ENCODE data around the gene ACACA. TPM values are rescaled to one million over a fixed set of nuclear protein-coding genes. Genes with fewer than 3 reads are reported as not detected.

The ACACA gene
- total and polyA plus RNA-seq, 12 donors = 5.6 to 28.0 (median 16.2) TPM

DNA sequence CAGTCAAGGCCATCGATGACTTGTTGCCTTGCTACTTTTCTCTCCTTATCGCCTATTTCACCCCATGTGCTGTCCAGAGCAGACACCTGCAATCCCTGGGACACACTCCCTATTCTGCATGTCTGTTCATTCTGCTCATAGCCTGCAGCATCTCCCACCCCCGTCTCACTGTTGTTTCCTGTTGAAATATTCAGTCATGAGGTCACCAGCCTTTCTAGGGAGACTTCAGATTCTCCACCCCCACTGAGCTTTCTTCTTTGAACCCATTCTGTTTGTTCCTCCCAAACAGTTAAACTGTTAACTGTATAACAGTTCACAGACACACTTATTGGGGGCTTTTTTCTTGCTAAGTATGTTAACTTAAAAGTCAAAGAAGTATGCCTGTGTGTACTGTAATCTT, 363.4 kb downstream of the ACACA start:
- Histone ChIP-seq H3K4me3 (no peak overlapping the region), H3K9me3 (no peaks in the 10 kb centered on the region), H3K4me1 (no peaks in the 10 kb centered on the region), H3K27me3 (no peaks in the 10 kb centered on the region), H3K27ac (no peak overlapping the region), H3K36me3 (peaks cover 0 to 42% (median under 1%) of the 10 kb centered on the region in 9 donors)
- intact Hi-C loops (cut with DNase I) = no loop called here
- DNase-seq (no peak), ATAC-seq (no peak)
- WGBS, 2 donors = 85% methylated on average over 3 of the region's 3 CpGs
- TF ChIP-seq CTCF (IDR thresholded peaks at IDR 0.05) = no peak

DNA sequence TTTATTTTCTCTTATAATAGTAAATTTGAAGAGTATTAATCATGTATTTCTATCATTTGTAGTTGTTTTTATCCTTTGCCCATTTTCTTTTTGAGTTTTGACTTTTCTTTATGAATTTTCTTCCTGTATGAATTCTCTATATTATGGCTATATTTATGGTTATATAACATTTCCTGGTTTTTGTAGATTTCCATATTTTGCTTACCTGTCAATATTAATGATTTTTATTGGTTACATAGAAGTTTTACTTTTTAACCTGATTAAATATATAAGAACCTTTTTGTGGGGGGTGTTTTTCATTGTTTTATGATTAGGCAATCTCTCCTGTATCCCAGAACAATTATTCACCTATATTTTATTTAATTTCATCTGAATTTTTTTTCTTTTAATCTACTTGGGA, 364.7 kb downstream of the ACACA start:
- Histone ChIP-seq H3K36me3 (peaks cover 0 to 55% (median 6%) of the 10 kb centered on the region in 9 donors), H3K27me3 (no peaks in the 10 kb centered on the region), H3K27ac (no peak overlapping the region), H3K4me1 (no peaks in the 10 kb centered on the region), H3K4me3 (no peak overlapping the region), H3K9me3 (no peaks in the 10 kb centered on the region)
- ATAC-seq (no peak), DNase-seq (no peak)
- no peak for TF ChIP-seq CTCF (IDR thresholded peaks at IDR 0.05)
- intact Hi-C loops (cut with DNase I) = no loop called here

DNA sequence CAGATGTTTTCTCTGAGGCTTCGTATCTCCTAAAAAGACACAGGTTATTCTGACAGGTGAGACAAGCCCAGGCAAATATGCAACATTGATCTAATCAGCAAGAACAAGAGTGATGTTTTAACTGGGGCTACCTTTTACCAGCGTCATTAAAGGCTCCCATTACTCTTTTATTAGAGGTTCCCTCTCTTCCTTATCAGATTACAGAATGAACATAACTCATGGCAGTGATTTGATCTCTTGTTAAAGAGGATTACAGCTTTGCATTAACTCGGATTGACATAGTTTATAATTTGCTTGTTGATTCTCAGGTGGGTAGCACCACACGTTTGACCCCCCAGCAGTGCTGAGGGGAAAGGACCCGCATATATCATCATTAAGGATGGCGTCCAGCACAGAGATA, 367.4 kb downstream of the ACACA start:
- Histone ChIP-seq H3K27me3 (no peaks in the 10 kb centered on the region), H3K4me1 (no peaks in the 10 kb centered on the region), H3K9me3 (no peaks in the 10 kb centered on the region), H3K36me3 (peaks cover 0 to 48% (median 6%) of the 10 kb centered on the region in 9 donors), H3K4me3 (no peak overlapping the region), H3K27ac (no peak overlapping the region)
- TF ChIP-seq CTCF (IDR thresholded peaks at IDR 0.05) = no peak
- ATAC-seq (no peak), DNase-seq (no peak)
- WGBS, 2 donors = 86 to 87% methylated on average over 6 of the region's 6 CpGs
- intact Hi-C loops (cut with DNase I) = loop anchor here in 1 of 10 donors (10.0 kb wide), 1 partner anchor 64 kb away; no protein-coding TSS in a partner anchor

- DNase-seq = no peak
- intact Hi-C loops (cut with DNase I) = loop anchor here in 1 of 10 donors (10.0 kb wide), 1 partner anchor 63 kb away; no protein-coding TSS in a partner anchor
- Histone ChIP-seq H3K27me3 (no peaks in the 10 kb centered on the region), H3K27ac (no peak overlapping the region), H3K36me3 (peaks cover 0 to 43% (median 6%) of the 10 kb centered on the region in 9 donors), H3K4me1 (no peaks in the 10 kb centered on the region), H3K4me3 (no peak overlapping the region), H3K9me3 (no peaks in the 10 kb centered on the region)
- TF ChIP-seq CTCF (IDR thresholded peaks at IDR 0.05) = no peak
- no peak for ATAC-seq
- WGBS, 2 donors = 89 to 91% methylated on average over 5 of the region's 5 CpGs
These were observed 369.0 kb downstream of the ACACA start for GRCh38 chr17:37037590-37038155.

Other genes starting within 250 kb of the ACACA start
- gene C17orf78, start 30.9 kb downstream of the ACACA start, total RNA-seq = not detected
- not detected for gene C17orf78, start 30.9 kb downstream of the ACACA start, polyA plus RNA-seq
- gene TADA2A, start 50 bp upstream of the ACACA start, total RNA-seq = 10 to 100 TPM; 11.3 to 18.4 (median 13.4) TPM
- gene TADA2A, start 50 bp upstream of the ACACA start, polyA plus RNA-seq = 1 to 10 TPM; 6.7 to 9.0 TPM
- gene DUSP14, start 83.1 kb upstream of the ACACA start, total RNA-seq = 10 to 100 TPM; 12.6 to 21.7 (median 18.5) TPM
- 10 to 100 TPM in 1 of 2 donors, 1 to 10 TPM in 1; 6.0 to 18.8 TPM for gene DUSP14, start 83.1 kb upstream of the ACACA start, polyA plus RNA-seq
- gene SYNRG, start 202.6 kb upstream of the ACACA start, total RNA-seq = 10 to 100 TPM; 32.7 to 57.6 (median 48.2) TPM
- 1 to 10 TPM; 2.9 to 5.6 TPM for gene SYNRG, start 202.6 kb upstream of the ACACA start, polyA plus RNA-seq
- 10 to 100 TPM; 12.7 to 18.0 (median 14.7) TPM for gene DDX52, start 236.6 kb upstream of the ACACA start, total RNA-seq
- gene DDX52, start 236.6 kb upstream of the ACACA start, polyA plus RNA-seq = 1 to 10 TPM; 7.8 to 8.0 TPM

All from heart right ventricle (tissue), 16 donors.